Osteocyte (in vitro differentiated cells): Measurements from ENCODE around the gene FBN3. TPM values are rescaled to one million over a fixed set of nuclear protein-coding genes. Genes with fewer than 3 reads are reported as not detected.

Source experiments
- DNase-seq: peaks from one replicate; pipeline ENCODE4 v3.0.0; 2021; ENCODE audit warnings: mixed read lengths; ENCODE audit not compliant: unreplicated experiment; ENCODE audit errors: extremely low spot score
- H3K27ac Mint-ChIP-seq: one replicate; pipeline ENCODE4 v1.8.0; 2021; ENCODE audit warnings: mild to moderate bottlenecking, mixed read lengths; ENCODE audit not compliant: unreplicated experiment
- H3K27me3 Mint-ChIP-seq: one replicate; pipeline ENCODE4 v1.8.0; 2021; ENCODE audit warnings: mixed read lengths; ENCODE audit not compliant: unreplicated experiment
- H3K36me3 Mint-ChIP-seq: one replicate; pipeline ENCODE4 v1.8.0; 2021; ENCODE audit warnings: mixed read lengths; ENCODE audit not compliant: unreplicated experiment
- H3K4me1 Mint-ChIP-seq: one replicate; pipeline ENCODE4 v1.8.0; 2021; ENCODE audit warnings: mixed read lengths; ENCODE audit not compliant: unreplicated experiment
- H3K4me3 Mint-ChIP-seq: one replicate; pipeline ENCODE4 v1.8.0; 2021; ENCODE audit warnings: mild to moderate bottlenecking, moderate library complexity, mixed read lengths; ENCODE audit not compliant: unreplicated experiment
- H3K9me3 Mint-ChIP-seq: one replicate; pipeline ENCODE4 v1.8.0; 2021; ENCODE audit warnings: mixed read lengths; ENCODE audit not compliant: unreplicated experiment
- CTCF ChIP-seq: fragments of 200-600 bp; sonication (generic); IDR thresholded peaks from 2 replicates; pipeline ENCODE4 v1.5.0; 2021; ENCODE audit warnings: antibody characterized with exemption, mild to moderate bottlenecking, moderate library complexity
- total RNA-seq: library from RNA; stranded (reverse); gene quantifications from 2 replicates; pipeline ENCODE4 v1.2.1, GENCODE V29; 2021

The FBN3 gene
- total RNA-seq, 1 donor from 2014 or later: 0.19 TPM

- no peak overlapping the region for H3K27ac Mint-ChIP-seq
Observed at GRCh38 chr19:8079988-8080387, 69.4 kb downstream of the FBN3 start.

GRCh38 chr19:8075158-8076074, 74.0 kb downstream of the FBN3 start:
- Mint-ChIP-seq H3K4me3 (no peak overlapping the region), H3K27me3 (peaks cover 7% of the 10 kb centered on the region), H3K27ac (no peak overlapping the region), H3K9me3 (peaks cover 2% of the 10 kb centered on the region), H3K4me1 (no peaks in the 10 kb centered on the region), H3K36me3 (no peaks in the 10 kb centered on the region)
- no peak for TF ChIP-seq CTCF
- no peak for DNase-seq

More at GRCh38 chr19:8079988-8080387, 69.4 kb downstream of the FBN3 start:
- Mint-ChIP-seq H3K36me3 (no peaks in the 10 kb centered on the region), H3K4me3 (no peak overlapping the region), H3K9me3 (no peaks in the 10 kb centered on the region), H3K27me3 (peaks cover 8% of the 10 kb centered on the region), H3K4me1 (no peaks in the 10 kb centered on the region)
- DNase-seq: no peak
- no peak for TF ChIP-seq CTCF

GRCh38 chr19:8074501-8074900, 74.9 kb downstream of the FBN3 start:
- peaks cover 7% of the 10 kb centered on the region for H3K9me3 Mint-ChIP-seq
- no peaks in the 10 kb centered on the region for H3K36me3 Mint-ChIP-seq
- DNase-seq: no peak
- no peak for TF ChIP-seq CTCF
- no peak overlapping the region for H3K4me3 Mint-ChIP-seq
- peaks cover 4% of the 10 kb centered on the region for H3K27me3 Mint-ChIP-seq
- no peaks in the 10 kb centered on the region for H3K4me1 Mint-ChIP-seq
- no peak overlapping the region for H3K27ac Mint-ChIP-seq

GRCh38 chr19:8071912-8072311, 77.5 kb downstream of the FBN3 start:
- no peak for DNase-seq
- Mint-ChIP-seq H3K27me3 (no peaks in the 10 kb centered on the region), H3K9me3 (peaks cover 7% of the 10 kb centered on the region), H3K27ac (no peak overlapping the region), H3K36me3 (no peaks in the 10 kb centered on the region), H3K4me1 (no peaks in the 10 kb centered on the region), H3K4me3 (no peak overlapping the region)
- TF ChIP-seq CTCF: no peak

GRCh38 chr19:8069096-8069973, 80.1 kb downstream of the FBN3 start:
- H3K4me3 Mint-ChIP-seq: no peak overlapping the region
- no peak overlapping the region for H3K27ac Mint-ChIP-seq
- H3K4me1 Mint-ChIP-seq: no peaks in the 10 kb centered on the region
- DNase-seq: no peak
- peaks cover 7% of the 10 kb centered on the region for H3K9me3 Mint-ChIP-seq
- H3K36me3 Mint-ChIP-seq: no peaks in the 10 kb centered on the region
- peak; percentile 49 for TF ChIP-seq CTCF
- H3K27me3 Mint-ChIP-seq: no peaks in the 10 kb centered on the region
